ENCODE data around the gene DAB1. TPM values are rescaled to one million over a fixed set of nuclear protein-coding genes. Genes with fewer than 3 reads are reported as not detected.

Gene DAB1
- total RNA-seq, 6 experiments from 2014 or later, result 0.76 to 1.9 (median 1.1) TPM

DNA sequence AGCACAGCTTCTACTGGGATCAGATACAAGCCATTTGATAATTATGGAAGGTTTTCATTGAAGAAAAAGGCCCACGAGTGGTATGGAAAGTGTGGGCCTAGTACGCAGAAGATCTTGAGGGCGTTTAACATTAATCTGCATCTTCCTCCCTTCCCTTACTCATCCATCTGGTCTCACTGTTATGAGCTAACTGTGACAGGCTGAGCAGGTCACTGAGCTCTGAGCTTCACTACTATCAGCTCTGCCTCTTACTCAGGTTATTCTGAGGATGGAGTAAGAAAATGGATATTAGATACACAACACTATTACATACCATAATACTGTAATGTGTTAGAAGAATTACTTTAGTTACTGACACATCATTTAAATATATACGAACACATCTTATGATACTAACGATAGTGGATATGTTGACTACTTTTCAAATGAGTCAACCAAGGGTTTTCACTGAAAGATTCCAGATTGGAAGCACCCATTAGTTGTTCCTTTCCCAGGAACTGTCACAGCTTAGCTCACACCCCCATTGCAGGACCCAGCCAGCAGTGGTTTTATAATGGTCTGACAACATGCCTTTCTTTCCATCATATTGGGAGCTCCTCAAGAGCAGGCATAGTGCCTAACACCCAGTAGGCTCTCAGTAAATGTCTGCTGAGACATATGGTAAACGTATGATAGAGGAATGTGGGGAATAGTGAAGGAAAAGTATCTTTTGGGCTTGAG, 360.3 kb downstream of the DAB1 start:
- no peaks in the 10 kb centered on the region for H3K36me3 ChIP-seq
- 88% methylated on average over 4 of the region's 6 CpGs for WGBS (ENCODE audit: insufficient coverage, low coverage, low lambda C conversion rate, missing lambda C conversion rate)
- no peak overlapping the region for H3K27ac ChIP-seq
- intact Hi-C loops (cut with DNase I), result no loop called here
- DNase-seq, result no peak
- no peak for TF ChIP-seq POLR2A (IDR thresholded peaks at IDR 0.05)
- TF ChIP-seq, protein P1, sequence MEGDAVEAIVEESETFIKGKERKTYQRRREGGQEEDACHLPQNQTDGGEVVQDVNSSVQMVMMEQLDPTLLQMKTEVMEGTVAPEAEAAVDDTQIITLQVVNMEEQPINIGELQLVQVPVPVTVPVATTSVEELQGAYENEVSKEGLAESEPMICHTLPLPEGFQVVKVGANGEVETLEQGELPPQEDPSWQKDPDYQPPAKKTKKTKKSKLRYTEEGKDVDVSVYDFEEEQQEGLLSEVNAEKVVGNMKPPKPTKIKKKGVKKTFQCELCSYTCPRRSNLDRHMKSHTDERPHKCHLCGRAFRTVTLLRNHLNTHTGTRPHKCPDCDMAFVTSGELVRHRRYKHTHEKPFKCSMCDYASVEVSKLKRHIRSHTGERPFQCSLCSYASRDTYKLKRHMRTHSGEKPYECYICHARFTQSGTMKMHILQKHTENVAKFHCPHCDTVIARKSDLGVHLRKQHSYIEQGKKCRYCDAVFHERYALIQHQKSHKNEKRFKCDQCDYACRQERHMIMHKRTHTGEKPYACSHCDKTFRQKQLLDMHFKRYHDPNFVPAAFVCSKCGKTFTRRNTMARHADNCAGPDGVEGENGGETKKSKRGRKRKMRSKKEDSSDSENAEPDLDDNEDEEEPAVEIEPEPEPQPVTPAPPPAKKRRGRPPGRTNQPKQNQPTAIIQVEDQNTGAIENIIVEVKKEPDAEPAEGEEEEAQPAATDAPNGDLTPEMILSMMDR (IDR thresholded peaks at IDR 0.05), result no peak
- no peaks in the 10 kb centered on the region for H3K9me3 ChIP-seq
- peaks cover 0 to 9% (median 1%) of the 10 kb centered on the region in 4 donors for H3K4me1 ChIP-seq
- H3K4me3 ChIP-seq, result no peak overlapping the region
- ATAC-seq, result no peak
- H3K27me3 ChIP-seq, result no peaks in the 10 kb centered on the region

- H3K27ac ChIP-seq, result no peak overlapping the region
- H3K36me3 ChIP-seq, result no peaks in the 10 kb centered on the region
- TF ChIP-seq, protein P1 (IDR thresholded peaks at IDR 0.05), result peak; percentile 27 to 55 (median 42)
- no peak for TF ChIP-seq POLR2A (IDR thresholded peaks at IDR 0.05)
- no peaks in the 10 kb centered on the region for H3K9me3 ChIP-seq
- WGBS (ENCODE audit: insufficient coverage, low coverage, low lambda C conversion rate, missing lambda C conversion rate), result 75% methylated on average over 1 of the region's 1 CpG
- no peak overlapping the region for H3K4me3 ChIP-seq
- peaks cover 0 to 10% (median 3%) of the 10 kb centered on the region in 4 donors for H3K4me1 ChIP-seq
- H3K27me3 ChIP-seq, result no peaks in the 10 kb centered on the region
- intact Hi-C loops (cut with DNase I), result no loop called here
- ATAC-seq (peak; percentile 86 to 94 (median 94)), DNase-seq (peak in 2 of 3 donors; percentile 24 to 67)
These were observed 362.5 kb downstream of the DAB1 start for GRCh38 chr1:57061369-57061768.

DNA sequence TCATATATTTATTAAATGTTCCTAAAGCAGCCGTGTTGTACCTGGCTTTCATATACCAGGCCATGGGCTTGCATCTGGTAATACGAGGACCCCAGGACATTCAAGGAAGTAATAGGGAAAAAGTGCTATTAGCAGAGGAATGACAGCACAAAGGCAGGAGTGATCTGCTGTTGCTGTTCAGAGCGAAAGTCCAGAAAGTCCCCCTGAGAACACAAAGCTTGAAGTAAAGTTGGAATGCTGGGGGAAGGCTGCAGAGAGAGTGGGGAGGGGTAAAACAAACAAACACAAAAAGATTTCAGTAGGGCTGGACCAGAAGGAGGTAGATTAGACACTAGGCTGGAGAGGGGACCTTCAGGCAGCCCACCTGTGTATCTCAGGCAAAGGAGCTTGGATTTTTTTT, 363.4 kb downstream of the DAB1 start:
- Histone ChIP-seq H3K4me1 (peaks cover 0 to 10% (median 3%) of the 10 kb centered on the region in 4 donors), H3K27me3 (no peaks in the 10 kb centered on the region), H3K9me3 (no peaks in the 10 kb centered on the region), H3K36me3 (no peaks in the 10 kb centered on the region), H3K4me3 (no peak overlapping the region), H3K27ac (no peak overlapping the region)
- TF ChIP-seq, protein P1 (IDR thresholded peaks at IDR 0.05), result no peak
- TF ChIP-seq POLR2A (IDR thresholded peaks at IDR 0.05), result no peak
- intact Hi-C loops (cut with DNase I), result no loop called here
- DNase-seq, result no peak
- ATAC-seq, result no peak
- WGBS (ENCODE audit: insufficient coverage, low coverage, low lambda C conversion rate, missing lambda C conversion rate), result 84% methylated on average over 3 of the region's 3 CpGs

DNA sequence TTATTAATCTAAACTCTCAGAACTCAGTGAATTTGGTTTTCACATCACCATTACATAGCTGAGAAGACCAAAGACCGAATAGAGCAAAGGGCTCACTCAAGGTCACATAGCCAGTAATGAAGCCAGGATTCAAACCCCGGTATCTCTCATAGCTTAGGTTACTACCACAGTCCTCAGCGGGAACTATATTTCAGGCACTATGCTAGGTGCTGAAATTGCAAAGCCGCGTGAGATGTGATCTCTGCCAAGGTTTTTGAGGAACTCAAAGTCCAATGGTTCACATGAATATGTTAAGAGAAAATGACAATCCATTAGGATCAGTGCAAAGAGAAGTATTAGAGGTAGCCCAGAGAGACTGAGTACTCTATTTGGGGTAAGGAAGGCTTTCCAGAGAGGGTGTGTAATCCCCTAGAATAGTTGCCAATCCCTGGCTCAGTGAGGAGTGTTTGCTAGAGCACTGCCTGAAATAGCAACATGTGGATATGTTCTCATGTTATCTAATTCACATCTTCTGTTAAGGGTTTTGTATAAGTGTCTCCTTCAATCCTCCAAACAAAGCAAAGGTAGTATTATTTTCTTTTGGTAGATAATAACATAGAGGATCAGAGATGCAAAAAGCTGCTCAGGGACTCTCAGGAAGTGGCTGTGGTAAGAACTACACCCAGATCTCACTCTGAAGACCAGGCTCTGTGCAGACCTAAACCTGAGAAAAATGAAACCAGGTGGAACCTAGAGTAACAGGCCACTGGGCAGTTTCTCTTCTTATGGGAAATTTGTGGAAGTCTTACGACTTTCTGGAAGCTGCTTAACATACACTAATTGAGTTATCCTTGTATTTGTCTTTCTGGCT, 365.0 kb downstream of the DAB1 start:
- no peaks in the 10 kb centered on the region for H3K27me3 ChIP-seq
- DNase-seq (peak in 1 of 3 donors; percentile 55), ATAC-seq (peak; percentile 61 to 75 (median 70))
- WGBS (ENCODE audit: insufficient coverage, low coverage, low lambda C conversion rate, missing lambda C conversion rate), result 49% methylated on average over 5 of the region's 6 CpGs
- H3K27ac ChIP-seq, result peak overlapping the region; percentile 2 to 26 (median 8)
- intact Hi-C loops (cut with DNase I), result loop anchor here in 1 of 2 donors (10.0 kb wide), 1 partner anchor 234 kb away; no protein-coding TSS in a partner anchor
- TF ChIP-seq POLR2A (IDR thresholded peaks at IDR 0.05), result no peak
- TF ChIP-seq, protein P1 (IDR thresholded peaks at IDR 0.05), result peak in 1 of 4 donors; percentile 4
- H3K9me3 ChIP-seq, result no peaks in the 10 kb centered on the region
- H3K4me1 ChIP-seq, result peaks cover 0 to 10% (median 3%) of the 10 kb centered on the region in 4 donors
- no peaks in the 10 kb centered on the region for H3K36me3 ChIP-seq
- H3K4me3 ChIP-seq, result no peak overlapping the region

All from right lobe of liver (tissue), 6 donors.